OCI-LY3 (cell line): ENCODE results near the gene NKAIN2.

ENCODE experiments used
- H2AFZ ChIP-seq: fragments of 200-600, 300-600 bp; shearing (Covaris generic); 2 replicates; pipeline ENCODE4 v1.6.0; 2014; ENCODE audit warnings: antibody characterized with exemption, low read depth, low read length
- H3K27ac ChIP-seq: fragments of 200-600, 300-600 bp; sonication (generic); 2 replicates; pipeline ENCODE4 v1.5.1; 2014; ENCODE audit warnings: mild to moderate bottlenecking, low read length, moderate library complexity, mixed read lengths
- H3K27me3 ChIP-seq: fragments of 200-600, 300-600 bp; sonication (generic); 2 replicates; pipeline ENCODE4 v1.6.1; 2014; ENCODE audit warnings: low read depth, low read length, mixed read lengths
- H3K36me3 ChIP-seq: fragments of 200-600, 300-600 bp; sonication (generic); replicated peaks from 2 replicates; pipeline ENCODE3; 2014; ENCODE audit warnings: low read depth, low read length, mixed read lengths
- H3K4me1 ChIP-seq: fragments of 300-600, 200-600 bp; sonication (generic); 2 replicates; pipeline ENCODE4 v1.6.1; 2014; ENCODE audit warnings: low read length, mixed read lengths
- H3K4me2 ChIP-seq: fragments of 200-600, 300-600 bp; sonication (generic); 2 replicates; pipeline ENCODE4 v1.6.1; 2014; ENCODE audit warnings: low read length, mixed read lengths
- H3K4me3 ChIP-seq: fragments of 300-600, 200-600 bp; sonication (generic); 2 replicates; pipeline ENCODE4 v1.5.1; 2014; ENCODE audit warnings: antibody characterized with exemption, mild to moderate bottlenecking, low read length, moderate library complexity
- H3K79me2 ChIP-seq: fragments of 300-600, 200-600 bp; shearing (Covaris generic); 2 replicates; pipeline ENCODE4 v1.6.1; 2014; ENCODE audit warnings: mild to moderate bottlenecking, low read length, mixed read lengths
- H3K9ac ChIP-seq: fragments of 300-600, 200-600 bp; shearing (Covaris generic); 2 replicates; pipeline ENCODE4 v1.6.0; 2014; ENCODE audit warnings: mild to moderate bottlenecking, low read length, moderate library complexity
- H3K9me3 ChIP-seq: fragments of 200-600, 300-600 bp; shearing (Covaris generic); 2 replicates; pipeline ENCODE4 v1.6.1; 2014; ENCODE audit warnings: low read length, mixed read lengths; ENCODE audit not compliant: insufficient read depth
- H4K20me1 ChIP-seq: fragments of 200-600, 300-600 bp; sonication (generic); 2 replicates; pipeline ENCODE4 v1.6.1; 2016; ENCODE audit warnings: low read length, mixed read lengths; ENCODE audit not compliant: insufficient read depth
- EZH2phosphoT487 ChIP-seq: fragments of 200-600 bp; shearing (Covaris generic); IDR thresholded peaks from 2 replicates; pipeline ENCODE4 v1.6.1; 2018; ENCODE audit warnings: antibody characterized with exemption, mixed run types, low read depth
- TF ChIP-seq, protein P1 (sequence below): fragments of 200-600, 300-600 bp; sonication (generic); IDR thresholded peaks from 2 replicates; pipeline ENCODE4 v1.5.1; 2014; ENCODE audit warnings: antibody characterized with exemption, low read length, low read depth

NKAIN2 gene

GRCh38 chr6:124445581-124445980 lies 641.9 kb downstream of the NKAIN2 start:
- H3K4me3 ChIP-seq, result no peak overlapping the region
- no peaks in the 10 kb centered on the region for H3K79me2 ChIP-seq
- no peaks in the 10 kb centered on the region for H3K9me3 ChIP-seq
- no peak for TF ChIP-seq EZH2phosphoT487
- TF ChIP-seq, protein P1, sequence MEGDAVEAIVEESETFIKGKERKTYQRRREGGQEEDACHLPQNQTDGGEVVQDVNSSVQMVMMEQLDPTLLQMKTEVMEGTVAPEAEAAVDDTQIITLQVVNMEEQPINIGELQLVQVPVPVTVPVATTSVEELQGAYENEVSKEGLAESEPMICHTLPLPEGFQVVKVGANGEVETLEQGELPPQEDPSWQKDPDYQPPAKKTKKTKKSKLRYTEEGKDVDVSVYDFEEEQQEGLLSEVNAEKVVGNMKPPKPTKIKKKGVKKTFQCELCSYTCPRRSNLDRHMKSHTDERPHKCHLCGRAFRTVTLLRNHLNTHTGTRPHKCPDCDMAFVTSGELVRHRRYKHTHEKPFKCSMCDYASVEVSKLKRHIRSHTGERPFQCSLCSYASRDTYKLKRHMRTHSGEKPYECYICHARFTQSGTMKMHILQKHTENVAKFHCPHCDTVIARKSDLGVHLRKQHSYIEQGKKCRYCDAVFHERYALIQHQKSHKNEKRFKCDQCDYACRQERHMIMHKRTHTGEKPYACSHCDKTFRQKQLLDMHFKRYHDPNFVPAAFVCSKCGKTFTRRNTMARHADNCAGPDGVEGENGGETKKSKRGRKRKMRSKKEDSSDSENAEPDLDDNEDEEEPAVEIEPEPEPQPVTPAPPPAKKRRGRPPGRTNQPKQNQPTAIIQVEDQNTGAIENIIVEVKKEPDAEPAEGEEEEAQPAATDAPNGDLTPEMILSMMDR, result no peak
- no peak overlapping the region for H3K27ac ChIP-seq
- H3K27me3 ChIP-seq, result no peaks in the 10 kb centered on the region
- H3K9ac ChIP-seq, result no peak overlapping the region
- no peak overlapping the region for H3K4me2 ChIP-seq
- H4K20me1 ChIP-seq, result no peaks in the 10 kb centered on the region
- H2AFZ ChIP-seq, result no peak overlapping the region
- H3K36me3 ChIP-seq, result no peaks in the 10 kb centered on the region
- peaks cover 11% of the 10 kb centered on the region for H3K4me1 ChIP-seq

- Histone ChIP-seq H3K4me1 (peaks cover 11% of the 10 kb centered on the region), H3K4me3 (no peak overlapping the region), H3K27ac (no peak overlapping the region), H3K4me2 (no peak overlapping the region), H4K20me1 (no peaks in the 10 kb centered on the region), H3K36me3 (no peaks in the 10 kb centered on the region), H3K27me3 (no peaks in the 10 kb centered on the region), H3K79me2 (no peaks in the 10 kb centered on the region), H3K9me3 (no peaks in the 10 kb centered on the region), H3K9ac (no peak overlapping the region), H2AFZ (no peak overlapping the region)
- TF ChIP-seq, protein P1, result no peak
- TF ChIP-seq EZH2phosphoT487, result no peak
Observed at GRCh38 chr6:124446961-124447360, 643.3 kb downstream of the NKAIN2 start.

DNA sequence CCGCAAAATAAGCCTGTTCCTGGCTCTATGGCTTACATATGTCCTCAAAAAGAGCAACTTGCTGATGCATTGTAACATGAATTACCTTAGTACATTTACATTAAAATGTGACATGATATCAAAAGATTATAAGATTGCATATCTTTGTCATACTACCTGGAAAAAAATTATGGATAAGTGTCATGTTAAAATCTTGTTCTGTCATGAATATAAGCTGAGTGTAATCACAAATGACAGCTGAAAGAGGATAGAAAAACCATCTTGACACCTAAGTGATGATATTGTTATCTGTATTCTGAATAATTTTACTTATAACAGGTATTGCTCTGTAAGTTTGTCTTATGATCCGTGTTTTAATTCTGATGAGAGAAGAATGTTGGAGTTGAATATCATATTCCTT lies 655.6 kb downstream of the NKAIN2 start:
- TF ChIP-seq, protein P1, result no peak
- no peak for TF ChIP-seq EZH2phosphoT487

DNA sequence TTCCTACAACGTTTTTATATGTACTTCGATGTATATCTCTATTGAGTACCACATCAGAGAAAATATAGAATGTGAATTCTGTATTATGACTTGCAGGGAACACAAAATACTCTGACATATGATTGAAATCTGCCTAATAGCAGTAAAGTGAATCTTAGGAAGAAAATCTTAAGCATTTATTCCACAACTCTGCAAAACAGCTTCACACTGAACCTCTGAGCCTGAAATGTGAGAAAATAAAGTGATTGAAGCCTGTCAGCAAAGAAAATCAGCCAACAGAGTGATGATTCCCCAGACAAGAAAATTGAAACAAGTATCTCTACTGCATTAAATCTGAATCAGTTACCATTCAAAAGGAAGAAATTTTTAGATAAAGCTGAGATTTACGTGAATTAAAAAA lies 659.1 kb downstream of the NKAIN2 start:
- no peak for TF ChIP-seq EZH2phosphoT487
- TF ChIP-seq, protein P1, result no peak
- H3K4me1 ChIP-seq, result no peaks in the 10 kb centered on the region
- H3K27me3 ChIP-seq, result no peaks in the 10 kb centered on the region
- H3K9me3 ChIP-seq, result no peaks in the 10 kb centered on the region
- H3K36me3 ChIP-seq, result no peaks in the 10 kb centered on the region
- H2AFZ ChIP-seq, result no peak overlapping the region
- no peaks in the 10 kb centered on the region for H4K20me1 ChIP-seq
- no peaks in the 10 kb centered on the region for H3K79me2 ChIP-seq
- H3K27ac ChIP-seq, result no peak overlapping the region
- H3K9ac ChIP-seq, result no peak overlapping the region
- no peak overlapping the region for H3K4me2 ChIP-seq
- H3K4me3 ChIP-seq, result no peak overlapping the region

More for the DNA sequence above, 655.6 kb downstream of the NKAIN2 start:
- Histone ChIP-seq H3K36me3 (no peaks in the 10 kb centered on the region), H3K4me2 (no peak overlapping the region), H4K20me1 (no peaks in the 10 kb centered on the region), H3K4me1 (no peaks in the 10 kb centered on the region), H3K4me3 (no peak overlapping the region), H2AFZ (no peak overlapping the region), H3K27me3 (no peaks in the 10 kb centered on the region), H3K9ac (no peak overlapping the region), H3K79me2 (no peaks in the 10 kb centered on the region), H3K27ac (no peak overlapping the region), H3K9me3 (no peaks in the 10 kb centered on the region)
